ENCODE data around the gene VRTN.
"Not testable (repeated sequence)": the region's sequence is repeated elsewhere in the genome, so short reads cannot be mapped to it uniquely, and the experiment has no call there.

Gene VRTN

DNA sequence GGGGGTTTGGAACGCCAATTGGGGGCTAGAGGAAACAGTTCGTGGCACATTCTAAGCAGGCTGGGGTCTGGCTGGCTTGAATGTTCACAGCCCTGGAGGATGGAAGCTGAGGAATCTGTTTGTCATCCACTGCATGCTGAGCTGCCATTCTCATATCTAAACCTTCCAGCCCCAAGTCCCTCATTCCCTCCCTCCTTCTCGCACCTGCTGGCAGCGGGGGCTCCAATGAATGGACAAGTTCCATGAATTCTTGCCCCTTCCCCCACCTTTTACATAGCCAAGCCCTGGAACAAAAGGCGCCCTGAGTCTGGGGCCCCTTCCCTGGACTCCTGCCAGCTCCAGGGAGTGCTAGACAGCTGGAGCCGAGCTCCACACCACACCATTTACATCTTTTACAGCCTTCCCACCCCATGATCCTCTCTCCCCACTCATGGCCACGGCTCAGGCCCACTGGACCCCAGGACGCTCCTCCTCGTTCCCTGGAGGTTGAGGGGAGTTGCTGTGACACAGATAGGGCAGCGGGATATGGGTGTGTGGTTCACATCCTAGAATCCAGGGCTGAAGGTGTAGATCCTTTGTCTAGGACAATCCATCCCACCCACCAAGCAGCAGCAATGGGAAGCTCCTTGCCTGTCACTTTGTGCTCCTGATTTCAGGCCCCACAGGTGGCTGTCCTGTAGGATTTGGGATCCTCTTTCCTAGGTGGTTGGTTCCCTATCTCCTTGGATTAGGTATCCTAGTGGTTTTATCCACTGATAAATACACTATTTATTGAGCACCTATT, 21.7 kb upstream of the VRTN start:
- H3K4me3 ChIP-seq (ENCODE audit: low read length), result no peak overlapping the region
- DNase-seq (ENCODE audit: low read depth), result peak; percentile 15
- TF ChIP-seq, protein P1, sequence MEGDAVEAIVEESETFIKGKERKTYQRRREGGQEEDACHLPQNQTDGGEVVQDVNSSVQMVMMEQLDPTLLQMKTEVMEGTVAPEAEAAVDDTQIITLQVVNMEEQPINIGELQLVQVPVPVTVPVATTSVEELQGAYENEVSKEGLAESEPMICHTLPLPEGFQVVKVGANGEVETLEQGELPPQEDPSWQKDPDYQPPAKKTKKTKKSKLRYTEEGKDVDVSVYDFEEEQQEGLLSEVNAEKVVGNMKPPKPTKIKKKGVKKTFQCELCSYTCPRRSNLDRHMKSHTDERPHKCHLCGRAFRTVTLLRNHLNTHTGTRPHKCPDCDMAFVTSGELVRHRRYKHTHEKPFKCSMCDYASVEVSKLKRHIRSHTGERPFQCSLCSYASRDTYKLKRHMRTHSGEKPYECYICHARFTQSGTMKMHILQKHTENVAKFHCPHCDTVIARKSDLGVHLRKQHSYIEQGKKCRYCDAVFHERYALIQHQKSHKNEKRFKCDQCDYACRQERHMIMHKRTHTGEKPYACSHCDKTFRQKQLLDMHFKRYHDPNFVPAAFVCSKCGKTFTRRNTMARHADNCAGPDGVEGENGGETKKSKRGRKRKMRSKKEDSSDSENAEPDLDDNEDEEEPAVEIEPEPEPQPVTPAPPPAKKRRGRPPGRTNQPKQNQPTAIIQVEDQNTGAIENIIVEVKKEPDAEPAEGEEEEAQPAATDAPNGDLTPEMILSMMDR (conservative IDR thresholded peaks at IDR 0.05; ENCODE audit: low read depth, low read length), result no peak

DNA sequence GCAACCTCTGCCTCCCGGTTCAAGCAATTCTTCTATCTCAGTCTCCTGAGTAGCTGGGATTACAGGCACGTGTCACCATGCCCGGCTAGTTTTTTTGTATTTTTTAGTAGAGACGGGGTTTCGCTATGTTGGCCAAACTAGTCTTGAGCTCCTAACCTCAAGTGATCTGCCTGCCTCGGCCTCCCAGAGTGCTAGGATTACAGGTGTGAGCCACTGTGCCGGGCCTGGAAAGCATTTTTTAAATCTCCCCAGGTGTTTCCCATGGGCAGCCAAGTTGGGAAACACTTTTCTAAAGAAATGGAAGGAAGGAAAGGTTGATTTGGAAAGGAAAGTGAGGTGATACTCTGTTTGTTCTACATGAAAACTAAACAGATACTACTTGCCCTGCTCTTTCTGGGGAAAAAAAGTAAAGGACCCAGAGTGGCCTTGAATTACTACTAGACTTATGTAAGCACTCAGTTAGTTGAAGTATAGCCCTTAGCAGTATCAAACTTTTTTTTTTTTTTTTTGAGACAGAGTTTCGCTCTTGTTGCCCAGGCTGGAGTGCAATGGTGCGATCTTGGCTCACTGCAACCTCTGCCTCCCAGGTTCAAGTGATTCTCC, 18.2 kb upstream of the VRTN start:
- not testable (repeated sequence) for DNase-seq (ENCODE audit: low read depth); H3K4me3 ChIP-seq (ENCODE audit: low read length)

DNA sequence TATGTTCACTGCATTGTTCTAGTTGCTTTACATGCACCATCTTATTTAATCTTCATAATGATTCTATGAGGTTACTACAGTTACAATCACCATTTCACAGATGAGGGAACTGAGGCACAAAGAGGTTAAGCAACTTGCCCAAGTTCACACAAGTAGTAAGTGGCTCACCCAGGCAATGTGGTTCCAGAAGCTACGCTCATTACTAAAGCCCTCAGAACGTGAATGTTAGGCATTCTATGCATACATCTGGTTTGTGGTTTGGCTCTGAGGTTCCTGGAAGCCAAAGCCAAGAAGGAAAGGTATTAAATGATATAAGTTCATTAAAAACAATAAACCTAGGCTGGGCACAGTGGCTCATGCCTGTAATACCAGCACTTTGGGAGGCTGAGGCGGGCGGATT, 14.4 kb upstream of the VRTN start:
- TF ChIP-seq, protein P1 (conservative IDR thresholded peaks at IDR 0.05; ENCODE audit: low read depth, low read length), result no peak
- DNase-seq (ENCODE audit: low read depth), result peak; percentile 43
- H3K4me3 ChIP-seq (ENCODE audit: low read length), result no peak overlapping the region

DNA sequence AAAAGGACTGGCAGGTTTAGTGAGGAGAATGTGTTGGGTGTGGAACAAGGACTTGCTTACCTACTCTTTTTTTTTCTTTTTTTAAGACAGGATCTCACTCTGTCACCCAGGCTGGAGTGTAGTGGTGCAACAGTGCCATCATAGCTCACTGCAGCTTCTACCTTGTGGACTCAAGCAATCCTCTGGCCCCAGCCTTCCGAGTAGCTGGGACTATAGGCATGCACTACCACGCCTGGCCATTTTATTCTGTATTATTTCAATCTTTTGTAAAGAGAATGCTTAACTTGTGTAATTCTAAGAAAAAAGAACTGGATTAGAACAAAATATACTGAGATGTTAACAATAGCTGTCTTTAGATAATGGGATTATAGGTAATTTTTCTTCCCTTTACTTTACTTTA, 1.9 kb upstream of the VRTN start:
- DNase-seq (ENCODE audit: low read depth), result no peak
- no peak overlapping the region for H3K4me3 ChIP-seq (ENCODE audit: low read length)
- TF ChIP-seq, protein P1 (conservative IDR thresholded peaks at IDR 0.05; ENCODE audit: low read depth, low read length), result no peak

DNA sequence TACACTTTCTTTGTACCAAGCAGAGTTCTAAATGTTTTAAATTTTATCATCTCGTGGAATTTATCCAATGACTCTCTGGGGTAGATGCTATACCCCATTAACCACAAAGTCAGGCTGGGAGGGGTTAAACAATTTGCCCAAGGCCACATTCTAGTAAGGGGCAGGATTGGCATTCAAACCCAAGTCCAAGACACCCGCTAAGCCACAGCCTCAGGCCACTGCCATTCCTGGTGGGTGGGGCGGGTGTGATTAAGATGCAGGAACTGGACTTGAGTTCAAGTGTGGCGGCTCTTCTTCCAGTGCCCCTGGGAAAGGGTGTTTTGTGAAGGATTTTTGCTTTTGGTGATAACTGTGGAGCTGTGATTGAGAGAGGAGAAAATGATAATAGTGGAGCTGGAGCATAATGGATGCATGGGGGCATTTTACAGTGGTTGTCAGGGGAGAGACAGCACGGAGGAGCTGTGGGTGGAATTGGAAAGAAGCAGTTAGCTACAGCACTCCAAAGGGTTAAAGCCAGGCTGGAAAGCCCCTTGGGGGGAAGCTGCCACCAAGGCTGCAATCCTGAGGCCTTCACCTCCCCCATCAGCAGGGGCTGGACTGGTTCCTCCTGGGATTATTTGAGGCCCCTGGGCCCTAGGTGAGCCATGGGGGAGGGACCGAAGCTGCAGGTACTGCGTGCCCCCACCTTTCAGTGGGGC, 1.0 kb upstream of the VRTN start:
- DNase-seq (ENCODE audit: low read depth), result no peak

DNA sequence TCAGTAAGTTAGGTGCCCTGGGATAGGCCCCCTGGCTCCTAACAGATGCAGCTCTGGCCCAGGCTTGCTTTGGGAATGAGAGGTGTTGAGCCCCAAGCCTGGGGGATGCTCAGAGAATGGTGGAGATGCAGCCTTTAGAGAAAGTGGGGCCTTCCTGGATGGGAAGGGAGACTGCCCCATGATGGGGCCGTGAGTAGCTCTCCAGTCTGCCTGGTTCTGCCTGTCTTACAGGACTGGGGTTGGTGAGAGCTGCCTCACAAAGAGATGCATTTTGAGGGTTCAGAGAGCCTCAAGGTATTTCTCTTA, 523 bp upstream of the VRTN start:
- TF ChIP-seq, protein P1 (conservative IDR thresholded peaks at IDR 0.05; ENCODE audit: low read depth, low read length), result no peak
- no peak overlapping the region for H3K4me3 ChIP-seq (ENCODE audit: low read length)
- no peak for DNase-seq (ENCODE audit: low read depth)

More for the DNA sequence above, 1.0 kb upstream of the VRTN start:
- TF ChIP-seq, protein P1 (conservative IDR thresholded peaks at IDR 0.05; ENCODE audit: low read depth, low read length), result no peak
- no peak overlapping the region for H3K4me3 ChIP-seq (ENCODE audit: low read length)

DNA sequence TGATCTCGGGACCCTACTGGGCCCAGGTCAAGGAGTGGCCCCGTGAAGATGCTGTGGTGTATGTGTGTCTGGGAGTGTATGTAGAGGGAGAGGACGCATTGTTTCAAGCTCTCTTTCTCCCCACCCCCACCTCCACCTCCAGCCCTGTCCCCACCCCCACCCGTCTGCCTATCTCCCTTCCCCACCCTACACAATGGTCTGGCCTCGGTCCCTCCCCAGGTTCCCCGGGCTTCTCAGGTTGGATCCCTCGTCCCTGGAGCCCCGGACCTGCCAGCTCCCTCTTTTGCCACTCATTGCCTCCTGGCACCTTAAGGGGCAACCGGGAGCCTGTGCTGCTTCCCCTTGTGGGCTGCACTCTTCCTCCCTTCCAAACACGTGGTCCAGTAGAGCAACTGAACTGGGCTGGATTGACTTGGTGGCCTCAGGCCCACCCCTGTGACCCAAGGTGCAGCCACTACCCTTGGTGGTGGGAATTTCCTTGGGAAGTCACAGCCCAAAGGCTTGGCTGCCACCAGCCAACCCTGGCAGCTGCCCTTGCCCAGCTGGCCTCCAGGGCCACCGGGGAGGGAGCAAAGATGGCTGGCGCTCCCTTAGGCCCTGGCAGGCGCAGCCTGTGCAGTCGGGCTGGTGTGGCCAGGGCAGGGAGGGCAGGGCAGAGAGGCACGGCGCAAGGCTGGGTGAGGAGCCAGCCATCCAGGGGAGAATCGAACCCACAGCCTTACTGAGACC, 628 bp downstream of the VRTN start:
- TF ChIP-seq, protein P1 (conservative IDR thresholded peaks at IDR 0.05; ENCODE audit: low read depth, low read length), result no peak
- H3K4me3 ChIP-seq (ENCODE audit: low read length), result no peak overlapping the region
- no peak for DNase-seq (ENCODE audit: low read depth)
